ENCODE measurements around the gene RPN1. TPM values are rescaled to one million over a fixed set of nuclear protein-coding genes. Genes with fewer than 3 reads are reported as not detected.
A peak's percentile ranks its signal among the peaks of the same experiment; 100 is the strongest.

Gene RPN1
- total and polyA plus RNA-seq, 7 donors = 33.6 to 220 (median 137) TPM

GRCh38 chr3:128620268-128620691, 30.3 kb downstream of the RPN1 start:
- no peak overlapping the region for H3K4me3 ChIP-seq
- TF ChIP-seq POLR2A (IDR thresholded peaks at IDR 0.05) (no peak), POLR2AphosphoS5 (IDR thresholded peaks at IDR 0.05) (no peak), CTCF (IDR thresholded peaks at IDR 0.05) (no peak), EP300 (IDR thresholded peaks at IDR 0.05) (no peak)
- intact Hi-C loops (cut with DNase I) = no loop called here
- H3K9me3 ChIP-seq = no peaks in the 10 kb centered on the region
- DNase-seq = no peak
- 90 to 91% methylated on average over 9 of the region's 9 CpGs for WGBS, 2 donors
- peaks cover 22 to 63% (median 28%) of the 10 kb centered on the region in 4 donors for H3K36me3 ChIP-seq
- H3K4me1 ChIP-seq = peaks cover 0 to 27% (median 18%) of the 10 kb centered on the region in 4 donors
- H3K27ac ChIP-seq = no peak overlapping the region
- H3K27me3 ChIP-seq = no peaks in the 10 kb centered on the region

- intact Hi-C loops (cut with DNase I) = loop anchor here (2.0 to 5.0 kb wide), 3 partner anchors 63 to 259 kb away; partner anchors contain the start of genes ACAD9 and RAB7A
- WGBS, 2 donors = 80% methylated on average over 7 of the region's 7 CpGs
- H3K9me3 ChIP-seq = no peaks in the 10 kb centered on the region
- H3K4me1 ChIP-seq = peaks cover 0 to 27% (median 18%) of the 10 kb centered on the region in 4 donors
- no peak overlapping the region for H3K4me3 ChIP-seq
- TF ChIP-seq POLR2AphosphoS5 (IDR thresholded peaks at IDR 0.05) = no peak
- no peak for TF ChIP-seq CTCF (IDR thresholded peaks at IDR 0.05)
- no peak for TF ChIP-seq EP300 (IDR thresholded peaks at IDR 0.05)
- TF ChIP-seq POLR2A (IDR thresholded peaks at IDR 0.05) = no peak
- DNase-seq = no peak
- no peaks in the 10 kb centered on the region for H3K27me3 ChIP-seq
- H3K27ac ChIP-seq = peak overlapping the region in 3 of 4 donors; percentile 84 to 93 (median 88)
- H3K36me3 ChIP-seq = peaks cover 12 to 53% (median 18%) of the 10 kb centered on the region in 4 donors
Observed at GRCh38 chr3:128619146-128619890, 31.3 kb downstream of the RPN1 start.

- 27 to 30% methylated on average over 5 of the region's 5 CpGs for WGBS, 2 donors
- no peak for TF ChIP-seq EP300 (IDR thresholded peaks at IDR 0.05)
- intact Hi-C loops (cut with DNase I) = loop anchor here (1.0 to 5.0 kb wide), 4 partner anchors 64 to 260 kb away; partner anchors contain the start of genes ACAD9 and RAB7A
Observed at GRCh38 chr3:128618398-128618726, 32.3 kb downstream of the RPN1 start.

GRCh38 chr3:128617557-128618397, 32.8 kb downstream of the RPN1 start:
- TF ChIP-seq POLR2AphosphoS5 (IDR thresholded peaks at IDR 0.05) = peak in 3 of 4 donors; percentile 33 to 83 (median 53)
- TF ChIP-seq EP300 (IDR thresholded peaks at IDR 0.05) = peak in 1 of 4 donors; percentile 68
- no peak for TF ChIP-seq POLR2A (IDR thresholded peaks at IDR 0.05)
- TF ChIP-seq CTCF (IDR thresholded peaks at IDR 0.05) = peak; percentile 87 to 95 (median 92)
- Histone ChIP-seq H3K4me1 (peaks cover 0 to 21% (median 18%) of the 10 kb centered on the region in 4 donors), H3K27me3 (no peaks in the 10 kb centered on the region), H3K4me3 (peak overlapping the region; percentile 78 to 90 (median 84)), H3K27ac (peak overlapping the region; percentile 84 to 93 (median 90)), H3K9me3 (no peaks in the 10 kb centered on the region), H3K36me3 (peaks cover 10 to 38% (median 18%) of the 10 kb centered on the region in 4 donors)
- peak; percentile 99 for DNase-seq
- intact Hi-C loops (cut with DNase I) = loop anchor here (1.0 to 5.0 kb wide), 6 partner anchors 33 to 261 kb away; partner anchors contain the start of genes ACAD9, RAB7A and RPN1
- WGBS, 2 donors = 1% methylated on average over 61 of the region's 61 CpGs

More at GRCh38 chr3:128618398-128618726, 32.3 kb downstream of the RPN1 start:
- H3K27ac ChIP-seq = peak overlapping the region; percentile 84 to 93 (median 90)
- no peaks in the 10 kb centered on the region for H3K9me3 ChIP-seq
- H3K4me1 ChIP-seq = peaks cover 0 to 25% (median 18%) of the 10 kb centered on the region in 4 donors
- no peaks in the 10 kb centered on the region for H3K27me3 ChIP-seq
- peak overlapping the region; percentile 78 to 90 (median 84) for H3K4me3 ChIP-seq
- H3K36me3 ChIP-seq = peaks cover 10 to 44% (median 18%) of the 10 kb centered on the region in 4 donors
- DNase-seq = no peak

Data from sigmoid colon (tissue), 7 donors.